HG03439 (cell line): Measurements from ENCODE around the gene SEPTIN5.

ENCODE experiments used
- ATAC-seq: cut with Tn5 transposase; IDR thresholded peaks from one replicate; pipeline ENCODE4 v1.9.1; 2021; ENCODE audit warnings: mild to moderate bottlenecking, moderate library complexity; ENCODE audit not compliant: unreplicated experiment

SEPTIN5 gene

DNA sequence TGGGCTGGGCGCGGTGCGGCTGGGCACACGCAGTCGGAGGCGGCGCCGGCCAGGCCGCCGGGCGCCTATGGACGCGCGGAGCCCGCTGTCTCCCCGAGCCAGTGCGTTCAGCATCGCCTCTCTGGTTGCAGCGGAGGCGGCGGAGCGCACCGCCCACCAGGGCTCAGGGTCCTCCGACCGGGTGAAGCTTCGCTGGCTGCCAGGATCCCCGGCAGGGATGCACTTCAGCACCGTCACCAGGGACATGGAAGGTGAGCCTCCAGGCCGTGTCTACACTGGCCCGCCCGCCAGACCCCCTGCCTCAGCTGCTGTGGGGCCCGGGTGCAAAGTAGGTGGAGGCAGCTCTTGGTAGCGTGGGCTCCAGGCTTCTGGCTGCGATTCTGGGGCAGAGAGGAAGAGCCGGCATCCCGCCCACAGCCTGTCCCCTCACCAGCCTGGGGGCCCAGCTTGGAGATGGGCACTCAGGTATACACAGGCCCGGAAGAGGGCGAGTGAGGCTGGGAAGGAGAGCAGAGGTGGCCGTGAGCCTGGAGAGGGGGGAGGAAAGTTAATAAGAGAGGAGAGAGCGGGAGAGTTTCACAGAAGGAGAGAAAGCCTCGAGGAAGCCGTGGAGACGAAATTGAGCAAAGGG is 45.2 kb downstream of the SEPTIN5 start:
- no peak for ATAC-seq

DNA sequence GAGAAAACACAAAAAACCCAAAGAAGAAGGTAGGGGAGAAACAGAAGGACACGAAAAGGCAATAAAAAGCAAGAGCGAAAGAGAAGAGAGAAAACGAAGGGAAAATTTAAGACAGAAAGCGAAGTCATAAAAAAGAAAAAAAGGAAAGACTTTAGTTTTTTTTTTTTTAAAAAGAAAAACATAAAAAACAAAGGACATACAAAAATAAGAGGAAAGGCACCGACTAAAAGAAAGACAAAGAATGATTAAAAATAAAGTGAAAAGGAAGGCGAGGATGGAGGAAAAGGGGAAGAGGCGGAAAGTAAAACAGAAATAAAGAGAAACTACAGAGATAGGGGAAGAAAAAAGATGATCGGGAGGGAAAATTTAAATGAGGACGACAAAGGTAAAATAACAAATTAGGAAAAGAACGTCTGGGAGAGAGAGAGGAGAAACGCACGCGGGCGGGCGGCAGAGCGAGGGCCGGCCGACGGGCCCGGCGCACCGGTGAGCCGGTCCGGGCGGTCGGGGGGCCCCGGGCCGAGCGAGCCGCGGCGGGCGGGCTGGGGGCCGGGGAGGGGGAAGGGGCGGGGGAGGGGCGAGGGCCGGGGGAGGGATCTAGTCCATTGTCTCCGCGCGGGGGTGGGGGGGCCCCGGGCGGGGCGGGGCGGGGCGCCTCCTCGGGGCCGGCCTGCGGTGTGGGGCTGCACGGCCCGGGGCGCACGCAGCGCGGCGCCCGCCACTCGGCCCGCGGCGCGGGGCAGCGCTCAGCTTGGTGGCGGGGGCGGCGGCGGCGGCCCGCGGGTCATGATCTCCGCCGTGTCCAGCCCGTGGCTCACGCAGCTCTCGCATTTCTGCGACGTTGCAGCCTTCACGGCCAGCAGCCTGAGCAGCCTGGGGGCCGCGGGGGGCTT is 46.0 kb downstream of the SEPTIN5 start, which contains the start of gene TBX1:
Gene TBX1 (plus strand): TSS at position 721 of the 893 bp plus-strand sequence. CDS start 66 bp downstream, at position 787.
- no peak for ATAC-seq

DNA sequence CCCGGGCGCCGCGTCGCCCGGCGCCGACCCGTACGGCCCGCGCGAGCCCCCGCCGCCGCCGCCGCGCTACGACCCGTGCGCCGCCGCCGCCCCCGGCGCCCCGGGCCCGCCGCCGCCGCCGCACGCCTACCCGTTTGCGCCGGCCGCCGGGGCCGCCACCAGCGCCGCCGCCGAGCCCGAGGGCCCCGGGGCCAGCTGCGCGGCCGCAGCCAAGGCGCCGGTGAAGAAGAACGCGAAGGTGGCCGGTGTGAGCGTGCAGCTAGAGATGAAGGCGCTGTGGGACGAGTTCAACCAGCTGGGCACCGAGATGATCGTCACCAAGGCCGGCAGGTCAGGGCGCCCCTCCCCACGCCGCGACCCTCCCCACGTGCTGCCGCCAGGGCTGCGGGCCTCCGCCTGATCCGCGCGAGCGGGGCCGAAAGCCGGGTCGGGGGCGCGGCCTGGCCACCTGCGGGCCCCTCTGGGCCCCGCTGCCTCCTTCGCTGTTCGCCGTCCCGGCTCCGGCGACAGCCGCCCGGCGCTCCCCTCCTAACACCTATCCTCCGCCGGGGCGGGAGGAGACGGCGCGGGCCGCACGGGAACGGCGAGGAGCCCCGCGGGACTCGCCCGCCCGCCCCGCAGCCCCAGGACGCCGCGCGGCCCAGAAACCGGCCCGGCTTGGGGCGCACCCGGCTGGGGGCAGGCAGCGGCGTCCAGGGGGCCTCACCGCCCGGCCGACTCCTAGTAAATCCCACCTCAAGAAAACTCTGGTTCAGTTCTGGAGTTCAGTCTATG is 46.8 kb downstream of the SEPTIN5 start:
- no peak for ATAC-seq

DNA sequence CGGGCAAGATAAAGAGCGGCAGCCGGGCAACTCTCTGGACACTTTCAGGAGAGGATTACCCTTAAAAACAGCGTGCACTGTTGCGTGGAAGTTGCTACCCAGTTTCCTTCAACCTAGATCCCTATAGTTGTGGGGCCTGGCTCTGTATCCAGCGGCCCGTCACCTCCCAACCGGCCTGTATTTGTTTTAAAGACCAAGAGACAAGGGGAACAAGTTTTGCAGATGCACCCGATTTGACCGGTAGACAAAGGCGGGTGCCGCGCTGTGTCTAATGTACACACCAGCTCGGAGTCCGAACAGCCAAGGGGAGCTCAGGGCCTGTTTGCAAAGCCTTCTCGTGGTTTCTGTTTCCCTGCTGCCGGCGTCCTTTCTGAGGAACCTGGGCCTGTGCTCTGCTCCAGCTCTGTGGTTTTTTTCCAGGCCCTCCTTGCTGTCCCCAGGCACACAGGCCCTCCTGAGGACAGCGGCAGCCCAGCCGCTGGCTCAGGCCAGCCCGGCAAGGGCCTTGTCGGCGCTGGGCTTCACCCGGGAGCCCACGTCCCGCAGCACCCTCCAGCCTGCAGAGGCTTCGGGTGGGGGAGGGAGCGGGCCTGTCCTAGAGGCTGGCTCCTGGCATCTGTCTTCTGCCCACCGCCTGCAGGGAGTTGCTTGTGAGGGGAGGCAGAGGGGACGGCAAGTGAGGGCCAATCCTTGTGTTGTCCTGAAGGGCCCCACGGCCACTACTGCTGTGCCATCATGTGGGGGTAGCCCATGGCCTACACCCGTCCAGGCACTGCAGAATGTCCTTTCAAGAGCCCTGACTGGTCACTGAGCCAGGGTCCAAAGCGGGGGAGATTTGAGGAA is 47.6 kb downstream of the SEPTIN5 start:
- no peak for ATAC-seq

DNA sequence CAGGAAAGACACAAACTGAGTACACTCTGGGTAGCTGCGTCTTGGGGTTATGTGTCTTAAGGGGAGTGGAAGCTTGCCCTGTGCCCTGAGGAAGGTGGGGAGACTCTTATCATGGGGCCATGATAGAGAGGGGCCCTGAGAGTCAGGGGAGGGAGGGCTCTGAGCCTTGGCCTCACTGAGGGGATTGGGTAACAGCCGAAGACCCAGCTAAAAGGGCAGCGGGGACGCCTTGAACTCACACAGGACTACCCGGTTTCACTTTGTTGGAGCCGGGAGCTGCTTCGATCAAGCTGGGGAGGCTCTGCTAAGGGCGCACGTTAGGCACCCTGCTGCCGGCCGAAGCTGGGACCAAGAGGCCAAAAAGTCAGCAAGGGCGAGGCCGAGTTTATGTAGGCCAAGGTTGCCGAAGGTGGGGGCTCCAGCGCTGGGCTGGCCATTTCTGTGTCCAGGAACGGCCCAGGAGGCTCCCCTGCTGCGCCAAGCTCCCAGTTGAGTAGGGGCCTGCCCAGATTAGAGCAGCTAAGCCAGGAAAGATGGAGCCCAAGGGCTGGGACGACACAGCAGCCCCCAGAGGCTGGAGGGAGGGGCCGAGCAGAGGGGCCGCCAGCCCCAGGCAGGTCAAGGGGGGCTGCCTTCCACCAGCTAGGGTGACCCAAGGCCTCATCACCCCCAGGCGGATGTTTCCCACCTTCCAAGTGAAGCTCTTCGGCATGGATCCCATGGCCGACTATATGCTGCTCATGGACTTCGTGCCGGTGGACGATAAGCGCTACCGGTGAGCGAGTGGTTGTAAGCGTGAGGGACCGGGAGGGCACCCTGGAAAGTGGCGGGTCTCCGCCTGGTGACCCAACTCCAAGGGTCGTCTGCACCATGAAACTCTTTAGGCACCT is 48.5 kb downstream of the SEPTIN5 start:
- no peak for ATAC-seq

DNA sequence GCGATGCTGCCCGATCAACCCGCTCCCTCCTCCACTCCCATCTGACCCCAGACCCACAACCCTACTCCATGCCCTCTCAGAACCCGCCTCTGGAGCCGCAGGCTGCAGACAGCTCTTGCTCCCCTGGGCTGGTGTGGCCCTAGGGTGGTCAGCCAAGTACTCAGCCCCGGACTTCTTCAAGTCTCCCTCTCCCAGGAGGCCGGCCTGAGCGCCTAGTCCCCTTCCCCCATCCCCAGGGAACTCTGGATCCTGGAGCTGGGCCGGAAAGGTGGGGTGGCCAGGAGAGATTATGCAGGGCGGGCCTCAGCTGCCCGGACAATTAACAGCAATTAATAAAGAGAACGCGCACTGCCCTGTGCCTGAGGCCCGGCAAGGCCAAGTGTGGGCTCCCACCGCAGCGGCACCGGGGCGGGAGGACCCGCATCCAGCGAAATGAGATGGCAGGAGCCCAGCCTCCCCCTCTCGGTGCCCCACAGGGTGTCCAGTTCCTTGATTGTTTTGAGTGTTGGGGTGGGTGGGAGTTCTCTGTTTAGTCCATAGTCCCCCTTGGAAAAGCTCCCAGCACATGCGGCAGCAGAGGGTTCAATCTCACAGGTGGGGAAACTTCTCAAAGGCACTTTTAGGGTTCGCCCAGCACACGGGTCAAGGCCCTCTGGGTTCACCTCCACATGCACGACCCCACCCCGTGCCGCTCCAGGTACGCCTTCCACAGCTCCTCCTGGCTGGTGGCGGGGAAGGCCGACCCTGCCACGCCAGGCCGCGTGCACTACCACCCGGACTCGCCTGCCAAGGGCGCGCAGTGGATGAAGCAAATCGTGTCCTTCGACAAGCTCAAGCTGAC is 49.4 kb downstream of the SEPTIN5 start:
- no peak for ATAC-seq

DNA sequence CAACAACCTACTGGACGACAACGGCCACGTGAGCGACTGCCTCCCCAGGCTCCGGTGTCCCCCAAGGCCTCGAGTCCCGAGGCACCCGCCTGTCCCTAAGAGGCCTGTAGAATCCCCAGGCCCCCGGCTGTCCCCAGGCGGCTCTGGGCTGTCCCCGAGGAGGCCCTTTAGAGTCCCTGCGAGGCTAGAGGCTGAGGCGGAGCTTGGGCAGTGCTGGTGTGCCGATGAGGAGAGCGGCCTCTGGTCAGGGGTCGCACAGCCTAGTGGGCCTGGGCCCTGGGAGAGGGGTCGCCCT is 49.9 kb downstream of the SEPTIN5 start:
- ATAC-seq = no peak

DNA sequence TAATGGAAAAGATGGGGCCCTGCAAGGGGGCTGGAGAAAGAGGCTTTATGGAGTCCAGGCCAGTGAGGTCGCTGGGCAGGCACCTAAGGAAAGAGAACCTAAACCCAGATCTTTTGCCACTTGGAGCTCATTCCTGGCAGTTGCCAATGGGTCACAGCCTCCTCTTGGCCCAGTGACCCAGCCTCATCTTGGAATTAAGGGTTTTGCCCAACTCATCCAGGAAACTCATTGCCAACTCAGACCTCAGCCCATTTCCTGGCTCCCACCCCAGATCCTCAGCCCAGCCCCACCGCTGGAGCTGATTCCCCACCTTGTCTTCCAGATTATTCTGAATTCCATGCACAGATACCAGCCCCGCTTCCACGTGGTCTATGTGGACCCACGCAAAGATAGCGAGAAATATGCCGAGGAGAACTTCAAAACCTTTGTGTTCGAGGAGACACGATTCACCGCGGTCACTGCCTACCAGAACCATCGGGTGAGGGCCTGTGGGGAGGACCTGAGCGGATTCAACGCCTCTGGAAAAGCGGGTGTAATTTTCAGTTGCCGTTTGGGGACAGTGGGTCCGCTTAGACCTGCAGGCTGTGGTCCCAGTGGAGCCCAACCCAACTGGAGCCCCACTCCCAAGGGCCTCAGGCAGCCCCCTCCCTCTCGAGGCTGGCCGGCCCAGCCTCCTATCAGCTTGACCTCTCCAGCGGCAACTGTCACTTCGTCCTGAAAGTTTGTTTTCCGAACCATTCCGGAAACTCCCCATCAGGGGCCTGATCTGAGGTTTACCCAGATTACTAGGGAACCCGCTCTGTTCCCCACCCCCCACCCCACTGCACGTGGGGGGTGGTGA is 50.6 kb downstream of the SEPTIN5 start:
- ATAC-seq = no peak

DNA sequence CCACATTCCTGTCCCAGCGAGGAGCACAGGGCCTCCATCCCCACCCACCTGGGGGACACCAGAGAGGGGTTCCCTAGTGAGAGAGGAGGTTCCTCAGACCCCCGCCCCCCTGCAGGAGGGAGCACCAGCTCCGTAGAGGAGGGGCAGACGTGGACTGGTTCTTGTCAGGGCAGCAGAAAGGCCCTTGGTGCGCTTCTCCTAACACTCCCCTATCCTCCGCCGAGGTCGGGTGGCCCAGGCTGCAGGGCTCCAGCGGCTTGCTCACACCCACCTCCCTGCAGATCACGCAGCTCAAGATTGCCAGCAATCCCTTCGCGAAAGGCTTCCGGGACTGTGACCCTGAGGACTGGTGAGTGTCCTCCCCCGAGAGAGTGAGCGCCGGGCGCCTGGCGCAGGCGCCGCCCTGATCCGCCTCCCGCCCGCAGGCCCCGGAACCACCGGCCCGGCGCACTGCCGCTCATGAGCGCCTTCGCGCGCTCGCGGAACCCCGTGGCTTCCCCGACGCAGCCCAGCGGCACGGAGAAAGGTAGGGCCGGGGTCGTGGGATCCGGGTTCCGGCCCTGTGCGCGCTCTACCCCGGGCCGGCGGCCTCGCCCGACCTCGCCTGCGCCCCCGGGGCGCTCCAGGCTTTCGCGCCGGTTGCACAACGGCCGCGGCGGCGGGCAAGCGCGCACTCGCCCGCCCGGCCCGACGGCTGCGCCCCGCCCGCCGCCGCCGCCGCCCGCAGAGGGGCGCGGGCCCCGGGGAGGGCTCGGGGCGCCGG is 51.4 kb downstream of the SEPTIN5 start:
- no peak for ATAC-seq

DNA sequence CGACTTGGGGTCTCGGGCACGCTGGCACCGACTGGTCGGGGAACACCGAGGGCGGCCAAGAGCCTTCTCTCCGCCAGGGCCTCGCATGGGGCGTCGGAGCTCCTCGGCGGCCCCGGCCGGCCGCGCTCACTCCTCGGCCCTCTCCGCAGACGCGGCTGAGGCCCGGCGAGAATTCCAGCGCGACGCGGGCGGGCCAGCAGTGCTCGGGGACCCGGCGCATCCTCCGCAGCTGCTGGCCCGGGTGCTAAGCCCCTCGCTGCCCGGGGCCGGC is 51.9 kb downstream of the SEPTIN5 start:
- no peak for ATAC-seq

DNA sequence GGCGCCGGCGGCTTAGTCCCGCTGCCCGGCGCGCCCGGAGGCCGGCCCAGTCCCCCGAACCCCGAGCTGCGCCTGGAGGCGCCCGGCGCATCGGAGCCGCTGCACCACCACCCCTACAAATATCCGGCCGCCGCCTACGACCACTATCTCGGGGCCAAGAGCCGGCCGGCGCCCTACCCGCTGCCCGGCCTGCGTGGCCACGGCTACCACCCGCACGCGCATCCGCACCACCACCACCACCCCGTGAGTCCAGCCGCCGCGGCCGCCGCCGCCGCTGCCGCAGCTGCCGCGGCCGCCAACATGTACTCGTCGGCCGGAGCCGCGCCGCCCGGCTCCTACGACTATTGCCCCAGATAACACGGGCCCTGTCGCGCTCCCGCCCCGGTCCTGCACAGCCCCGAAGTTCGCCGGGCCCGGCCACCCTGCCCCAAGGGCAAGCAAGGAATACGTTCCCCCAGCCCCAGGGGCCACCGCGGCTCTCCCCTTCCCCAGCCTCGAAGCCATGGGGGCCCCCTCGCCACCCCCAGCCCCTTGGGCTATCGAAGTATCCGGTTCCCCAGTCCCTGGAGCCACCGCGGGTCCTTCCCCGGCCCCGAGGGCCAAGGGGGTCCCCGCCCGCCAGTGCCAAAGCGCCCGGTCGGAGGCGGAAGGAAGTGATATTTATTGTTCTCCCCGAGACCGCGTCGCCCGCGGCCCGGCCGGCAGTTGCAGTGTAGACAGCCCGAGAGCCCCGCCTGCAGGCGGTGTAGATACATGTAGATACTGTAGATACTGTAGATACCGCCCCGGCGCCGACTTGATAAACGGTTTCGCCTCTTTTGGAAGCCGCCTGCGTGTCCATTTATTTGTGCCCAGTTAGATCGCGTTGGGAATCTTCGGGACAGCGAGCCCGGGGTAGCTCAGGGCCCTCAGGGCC is 52.5 kb downstream of the SEPTIN5 start:
- no peak for ATAC-seq

DNA sequence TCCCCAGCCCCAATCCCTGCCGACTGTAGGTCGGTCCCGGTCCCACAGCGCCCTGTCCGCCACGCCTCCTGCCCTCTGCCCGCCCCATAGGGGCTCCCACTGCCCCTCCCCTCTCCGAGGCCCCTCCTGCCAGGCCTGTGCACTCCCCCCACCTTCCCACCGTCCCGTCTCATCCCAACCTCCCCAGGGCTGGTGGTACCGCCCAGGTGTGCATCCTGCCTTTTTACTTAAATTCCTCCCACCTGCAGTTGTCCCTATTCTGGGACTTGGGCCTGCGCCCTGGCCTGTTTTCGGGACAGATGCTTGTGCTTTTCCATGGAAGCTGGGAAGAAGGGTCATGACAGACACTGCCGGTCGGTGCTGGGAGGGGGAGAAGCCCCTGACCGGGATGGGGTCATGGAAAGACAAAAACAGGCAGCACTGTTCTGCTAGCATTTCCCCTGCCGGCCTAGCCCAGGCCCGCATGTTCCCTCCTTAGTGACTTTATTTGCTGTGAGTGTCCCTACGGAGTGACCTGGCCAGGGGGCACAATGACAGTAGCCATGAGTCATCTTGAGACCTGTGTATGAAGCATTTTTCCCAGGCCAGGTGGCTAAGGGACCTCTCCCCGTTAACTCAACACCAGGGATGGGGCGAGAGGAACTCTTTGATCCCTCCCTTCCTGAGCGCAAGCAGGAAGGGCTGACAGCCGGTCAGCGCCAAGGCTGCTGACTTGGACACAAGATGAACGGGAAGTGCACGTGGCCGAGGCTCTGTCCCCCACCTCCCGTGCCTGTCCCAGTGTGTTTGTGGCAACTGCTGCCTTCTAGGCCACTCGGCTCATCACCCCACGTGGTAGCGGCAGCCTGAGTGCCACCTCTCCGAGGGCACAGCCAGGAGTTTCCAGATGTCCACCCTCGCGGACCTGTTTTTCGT is 53.4 kb downstream of the SEPTIN5 start:
- no peak for ATAC-seq

DNA sequence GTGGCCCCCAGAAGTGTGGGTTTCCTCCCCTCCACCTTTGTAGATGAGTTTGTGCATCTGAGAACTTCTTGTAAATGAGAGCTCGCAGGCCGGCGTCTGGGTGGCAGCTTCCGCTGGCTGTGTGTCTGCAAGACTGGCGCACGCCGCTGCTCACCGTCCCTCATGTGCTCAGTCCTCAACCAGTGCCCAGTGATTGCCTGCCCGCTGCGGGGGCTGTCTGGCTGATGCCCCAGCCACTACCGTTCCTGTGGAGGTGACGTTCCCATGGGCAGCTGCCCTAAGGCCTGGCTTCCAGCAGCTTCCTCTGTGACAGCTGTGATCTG is 55.1 kb downstream of the SEPTIN5 start:
- no peak for ATAC-seq

DNA sequence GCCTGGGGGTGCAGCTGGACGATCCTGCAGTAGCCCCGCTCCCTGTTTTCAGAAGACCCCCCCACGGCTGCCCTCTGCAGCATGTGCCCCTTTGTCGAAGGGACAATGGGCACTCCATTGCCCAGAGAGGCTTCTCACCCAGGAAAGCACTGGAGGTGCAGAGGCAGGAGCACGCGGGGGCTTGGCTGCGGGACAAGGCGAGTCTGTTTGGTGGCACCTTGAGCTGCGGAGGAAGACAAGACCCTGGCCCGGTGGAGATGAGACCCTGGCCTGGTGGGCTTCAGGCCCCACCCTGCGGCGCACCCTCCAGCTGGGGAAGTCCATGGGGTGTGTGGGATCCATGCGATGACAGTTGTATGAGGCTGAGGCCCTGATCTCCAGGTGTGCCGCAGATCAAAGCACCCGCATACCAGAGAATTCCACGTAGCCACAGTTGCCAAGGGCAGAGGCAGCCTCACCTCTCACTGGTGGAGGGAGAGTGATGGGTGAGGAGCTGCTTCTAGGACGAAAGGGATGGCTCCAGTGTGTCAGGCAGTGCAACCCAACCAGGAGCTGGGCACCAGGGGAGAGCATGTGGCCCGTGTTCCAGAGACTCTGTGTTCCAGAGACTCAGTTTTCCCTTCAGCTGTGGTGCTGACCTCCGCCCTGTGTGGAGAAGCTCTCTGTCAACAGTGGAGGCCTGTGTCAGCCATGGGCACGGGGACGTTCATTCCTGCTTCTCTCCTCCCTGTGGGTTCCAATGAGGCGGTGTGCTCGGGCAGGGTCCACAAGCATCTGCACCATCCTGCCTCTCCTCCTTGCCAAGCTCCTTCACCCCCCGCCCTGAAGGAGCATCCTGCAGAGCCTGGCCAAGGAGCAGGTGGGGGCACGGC is 56.3 kb downstream of the SEPTIN5 start:
- ATAC-seq = no peak

DNA sequence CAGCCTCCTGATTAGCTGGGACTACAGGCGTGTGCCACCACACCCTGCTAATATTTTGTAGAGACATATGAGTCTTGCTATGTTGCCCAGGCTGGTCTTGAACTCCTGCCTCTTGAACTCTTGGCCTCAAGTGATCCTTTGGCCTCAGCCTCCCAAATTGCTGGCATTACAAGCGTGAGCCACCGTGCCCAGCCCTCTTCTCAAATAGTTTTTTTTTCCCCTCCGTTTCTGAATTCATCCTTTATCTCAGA is 58.0 kb downstream of the SEPTIN5 start:
- no peak for ATAC-seq
